Measurements from ENCODE around the gene ABR. TPM values are rescaled to one million over a fixed set of nuclear protein-coding genes. Genes with fewer than 3 reads are reported as not detected.

ABR gene
- total RNA-seq, 1 experiment from 2014 or later = 42.2 TPM

DNA sequence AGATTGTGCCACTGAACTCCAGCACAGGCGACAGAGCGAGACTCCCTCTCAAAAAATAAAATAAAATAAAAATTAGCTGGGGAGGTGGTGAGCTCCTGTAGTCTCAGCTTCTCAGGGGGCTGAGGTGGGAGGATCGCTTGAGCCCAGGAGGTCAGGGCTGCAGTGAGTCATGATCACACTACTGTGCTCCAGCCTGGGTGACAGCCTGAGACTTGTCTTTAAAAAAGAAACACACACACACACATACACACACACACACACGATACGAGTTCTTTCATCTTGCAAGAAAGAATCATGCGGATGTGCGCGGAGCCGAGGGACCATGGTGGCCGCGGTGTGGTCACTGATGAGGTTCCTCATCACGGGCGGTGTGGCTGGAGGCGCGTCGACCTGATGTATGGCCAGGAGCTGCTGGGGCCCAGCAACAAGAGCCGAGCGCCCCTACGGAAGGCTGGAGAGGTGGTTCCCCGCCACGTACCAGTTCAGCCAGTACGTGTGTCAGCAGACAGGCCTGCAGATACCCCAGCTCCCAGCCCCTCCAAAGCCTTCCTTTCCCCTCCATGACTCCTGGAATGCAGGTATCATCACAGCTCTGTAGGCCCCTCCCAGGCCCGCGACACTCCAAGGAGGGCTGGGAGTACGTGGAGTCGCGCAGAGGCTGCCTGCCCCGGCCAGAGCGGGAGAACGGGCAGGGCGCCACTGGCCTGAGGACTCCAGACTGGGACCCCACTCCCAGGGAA lies 220.9 kb downstream of the ABR start:
- DNase-seq (ENCODE audit: low read depth) = no peak

DNA sequence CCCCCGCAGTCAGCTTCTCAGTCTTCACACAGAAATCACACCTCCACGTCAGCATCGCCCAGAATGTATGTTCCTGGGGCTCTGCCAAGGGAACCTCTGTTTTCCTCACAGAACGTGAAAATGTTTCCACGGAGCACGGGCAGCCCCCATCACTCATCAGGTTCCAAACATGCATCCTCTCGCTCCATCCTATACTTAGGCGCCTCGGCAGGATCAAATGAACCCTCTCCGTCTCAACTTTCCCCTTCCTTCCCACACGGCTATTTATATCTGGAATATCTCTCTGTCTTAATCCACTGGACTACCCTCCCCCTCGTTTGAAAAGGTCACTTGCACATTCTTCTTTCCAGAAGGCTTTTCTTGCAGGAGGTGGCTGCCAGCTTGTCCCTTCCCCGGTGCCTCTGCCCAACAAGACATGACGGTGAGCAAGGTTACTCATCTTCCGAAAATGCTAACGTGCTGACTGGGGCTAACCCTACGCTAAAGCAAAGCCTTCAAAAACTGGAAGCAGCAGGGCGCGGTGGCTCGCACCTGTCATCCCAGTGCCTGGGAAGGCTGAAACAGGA lies 221.8 kb downstream of the ABR start:
- no peak for DNase-seq (ENCODE audit: low read depth)

DNA sequence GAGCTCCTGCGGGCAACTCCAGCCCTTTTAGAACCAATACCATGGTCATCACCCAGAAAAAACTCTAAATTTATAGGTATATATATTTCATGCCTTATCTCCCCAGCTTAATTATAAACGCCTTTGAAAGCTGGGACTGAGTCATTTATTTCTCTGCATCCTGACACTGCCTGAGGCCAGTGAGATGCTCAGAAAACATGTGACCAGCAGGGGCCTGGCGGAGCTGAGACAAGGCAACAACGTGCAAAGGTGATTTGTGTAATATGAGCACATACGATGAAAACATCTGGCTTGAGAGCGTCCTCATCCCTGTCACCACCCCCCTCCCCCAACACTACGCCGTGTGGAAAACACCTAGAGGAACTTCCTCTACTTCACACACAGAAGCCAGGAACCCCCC lies 222.9 kb downstream of the ABR start:
- peak; percentile 85 for DNase-seq (ENCODE audit: low read depth)

DNA sequence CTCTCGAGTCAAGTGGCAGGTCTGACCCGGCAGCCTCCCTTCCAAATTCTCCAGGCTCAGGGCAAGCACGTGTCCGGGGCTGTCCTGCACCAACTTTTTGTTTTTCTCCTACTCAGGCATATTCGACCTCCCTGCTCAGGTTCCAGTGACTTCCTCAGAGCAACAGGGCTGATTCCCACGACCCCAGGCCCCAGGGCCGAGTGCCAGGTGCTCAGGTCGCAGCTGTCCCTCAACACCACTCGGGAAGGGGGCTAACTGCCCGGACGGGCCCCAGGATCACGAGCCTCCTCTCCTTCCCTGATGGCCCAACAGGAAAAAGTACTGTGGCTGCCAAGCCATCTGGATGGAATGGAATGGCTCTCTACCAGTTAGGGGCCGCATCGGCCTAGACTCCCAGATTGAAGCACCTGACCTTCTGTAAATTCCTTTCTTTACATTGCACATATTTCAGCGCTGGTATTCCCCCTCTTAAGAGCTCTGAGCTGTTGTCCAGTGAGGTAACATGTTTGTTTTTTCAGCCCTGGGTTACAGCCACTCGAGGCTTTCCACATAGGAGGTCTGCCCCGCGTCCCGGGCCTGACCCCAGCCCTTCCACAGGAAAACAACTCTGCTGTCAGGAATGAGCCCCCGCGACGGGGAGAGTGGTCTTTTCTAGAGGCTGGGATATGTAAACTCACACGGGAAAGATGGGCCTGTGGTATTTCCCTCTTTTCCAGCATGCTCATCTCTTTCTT lies 225.2 kb downstream of the ABR start:
- DNase-seq (ENCODE audit: low read depth) = no peak

DNA sequence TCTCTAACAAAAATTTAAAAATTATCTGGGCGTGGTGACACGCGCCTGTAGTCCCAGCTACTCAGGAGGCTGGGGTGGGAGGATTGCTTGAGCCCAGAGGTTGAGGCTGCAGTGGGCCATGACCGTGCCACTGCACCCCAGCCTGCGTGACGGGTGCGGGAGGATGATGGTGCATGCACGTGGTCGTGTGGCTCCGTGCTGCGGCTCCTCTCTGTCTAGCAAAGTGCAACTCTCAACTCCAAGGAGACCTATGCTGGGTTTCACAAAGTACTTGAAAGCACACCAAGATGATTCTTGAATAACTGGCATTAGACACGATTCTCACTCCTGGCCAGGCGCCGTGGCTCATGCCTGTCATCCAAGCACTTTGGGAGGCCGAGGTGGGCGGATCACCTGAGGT lies 226.0 kb downstream of the ABR start:
- DNase-seq (ENCODE audit: low read depth) = no peak

Other genes starting within 250 kb of the ABR start
- 5.9 and 8.4 TPM in 2 replicates for gene NXN, start 200.2 kb downstream of the ABR start, total RNA-seq (2014; rRNA removed; shearing (Covaris generic))
- 13.6 and 16.4 TPM in 2 replicates for gene TIMM22, start 182.9 kb downstream of the ABR start, total RNA-seq (2014; rRNA removed; shearing (Covaris generic))
- not detected in 2 replicates for gene BHLHA9, start 90.5 kb upstream of the ABR start, total RNA-seq (2014; rRNA removed; shearing (Covaris generic))
- not detected in 2 replicates for gene TRARG1, start 99.7 kb upstream of the ABR start, total RNA-seq (2014; rRNA removed; shearing (Covaris generic))
- 337 and 342 TPM in 2 replicates for gene YWHAE, start 220.2 kb upstream of the ABR start, total RNA-seq (2014; rRNA removed; shearing (Covaris generic))

Data from RPMI7951 (cell line).